Esophagus muscularis mucosa (tissue), 4 donors: ENCODE data around the gene VEPH1. TPM values are rescaled to one million over a fixed set of nuclear protein-coding genes. Genes with fewer than 3 reads are reported as not detected.

Experiments used
- DNase-seq: peaks from one replicate; pipeline ENCODE4 v3.0.0-alpha.2; 2017; ENCODE audit errors: extremely low spot score
- H3K27ac ChIP-seq, 4 donors: fragments of 200-600 bp; sonication (generic); replicated peaks in 1 of 4; 1 replicate in 3 of 4; 2 replicates in 1 of 4; pipeline ENCODE4 v1.5.1; 2016 to 2019; ENCODE audit warnings: mild to moderate bottlenecking in 1 of 4
- H3K27me3 ChIP-seq, 4 donors: fragments of 200-600 bp; sonication (generic); one replicate each; pipeline versions ENCODE4 v1.5.1 to v1.6.0; 2016 to 2019
- H3K36me3 ChIP-seq, 4 donors: fragments of 200-600 bp; sonication (generic); one replicate each; pipeline ENCODE4 v1.5.1; 2016 to 2019
- H3K4me1 ChIP-seq, 4 donors: fragments of 200-600 bp; sonication (generic); one replicate each; pipeline ENCODE4 v1.5.1; 2016 to 2019
- H3K4me3 ChIP-seq, 4 donors: fragments of 200-600 bp; sonication (generic); 1 replicate in 2 of 4; 2 replicates in 2 of 4; pipeline ENCODE4 v1.5.1; 2016 to 2019; ENCODE audit warnings: mild to moderate bottlenecking in 4 of 4, moderate library complexity in 1 of 4
- H3K9me3 ChIP-seq, 4 donors: fragments of 200-600 bp; sonication (generic); 1 replicate in 3 of 4; 2 replicates in 1 of 4; pipeline ENCODE4 v1.5.1; 2016 to 2019
- CTCF ChIP-seq, 3 experiments: fragments of 200-600 bp in 2 of 3; fragments of 450-650 bp in 1 of 3; sonication (generic) in 2 of 3; IDR thresholded peaks; one replicate each; pipeline ENCODE4 v1.5.1; 2017 to 2019; ENCODE audit warnings: antibody characterized with exemption in 3 of 3, mild to moderate bottlenecking in 2 of 3, moderate library complexity in 1 of 3
- EP300 ChIP-seq: sonication (generic); formaldehyde crosslinking; IDR thresholded peaks from one replicate; pipeline ENCODE4 v1.6.1; 2017; ENCODE audit warnings: antibody characterized with exemption
- POLR2A ChIP-seq: fragments of 450-650 bp; IDR thresholded peaks from one replicate; pipeline ENCODE4 v1.6.1; 2017; ENCODE audit warnings: antibody characterized with exemption, moderate library complexity, mild to moderate bottlenecking, low read depth
- POLR2AphosphoS5 ChIP-seq, 2 donors: sonication (generic); formaldehyde crosslinking; IDR thresholded peaks; one replicate each; pipeline ENCODE4 v1.6.1; 2017; ENCODE audit warnings: antibody characterized with exemption in 2 of 2
- WGBS: methylation state at CpG from one replicate; pipeline ENCODE4 v1.1.5; 2018; 5-methylcytosine and 5-hydroxymethylcytosine counted together
- intact Hi-C: fragments of 100-400 bp; cut with DNase I; formaldehyde crosslinking; loops from one replicate; pipeline ENCODE4 v1.15.1; 2023
- total RNA-seq, 4 donors: library from RNA; depleted of rRNA; stranded (reverse); fragments of >200 nt; gene quantifications; one replicate each; pipeline versions ENCODE4 v1.1.0 to v1.2.1, GENCODE V29; 2016

Gene VEPH1
- total RNA-seq, 4 donors from 2014 or later: 0.23 to 1.2 (median 0.52) TPM; not detected in 1

- 78% methylated on average over 4 of the region's 4 CpGs for WGBS
- H3K9me3 ChIP-seq: peaks cover 0 to 11% (median 0%) of the 10 kb centered on the region in 4 donors
- no peaks in the 10 kb centered on the region for H3K36me3 ChIP-seq
- no peak overlapping the region for H3K4me3 ChIP-seq
- no peaks in the 10 kb centered on the region for H3K27me3 ChIP-seq
- DNase-seq: no peak
- H3K4me1 ChIP-seq: no peaks in the 10 kb centered on the region
- no peak overlapping the region for H3K27ac ChIP-seq
- TF ChIP-seq CTCF (IDR thresholded peaks at IDR 0.05): no peak
- no peak for TF ChIP-seq POLR2AphosphoS5 (IDR thresholded peaks at IDR 0.05)
- TF ChIP-seq POLR2A: no peak
- no peak for TF ChIP-seq EP300
- intact Hi-C loops: no loop called here
Observed at GRCh38 chr3:157336252-157337009, 166.8 kb downstream of the VEPH1 start.

GRCh38 chr3:157335233-157336076, 167.8 kb downstream of the VEPH1 start:
- Histone ChIP-seq H3K4me1 (no peaks in the 10 kb centered on the region), H3K4me3 (no peak overlapping the region), H3K9me3 (peaks cover 0 to 8% (median 0%) of the 10 kb centered on the region in 4 donors), H3K36me3 (no peaks in the 10 kb centered on the region), H3K27me3 (no peaks in the 10 kb centered on the region), H3K27ac (no peak overlapping the region)
- WGBS: 82% methylated on average over 7 of the region's 7 CpGs
- intact Hi-C loops: no loop called here
- no peak for DNase-seq
- no peak for TF ChIP-seq POLR2AphosphoS5 (IDR thresholded peaks at IDR 0.05)
- no peak for TF ChIP-seq POLR2A
- TF ChIP-seq EP300: no peak
- no peak for TF ChIP-seq CTCF (IDR thresholded peaks at IDR 0.05)

- H3K27ac ChIP-seq: no peak overlapping the region
- no peak for DNase-seq
- H3K9me3 ChIP-seq: no peaks in the 10 kb centered on the region
- no peak overlapping the region for H3K4me3 ChIP-seq
- 61% methylated on average over 2 of the region's 2 CpGs for WGBS
- no peaks in the 10 kb centered on the region for H3K27me3 ChIP-seq
- no peaks in the 10 kb centered on the region for H3K36me3 ChIP-seq
- no peak for TF ChIP-seq POLR2A
- TF ChIP-seq CTCF (IDR thresholded peaks at IDR 0.05): no peak
- no peak for TF ChIP-seq EP300
- no peak for TF ChIP-seq POLR2AphosphoS5 (IDR thresholded peaks at IDR 0.05)
- intact Hi-C loops: no loop called here
- H3K4me1 ChIP-seq: no peaks in the 10 kb centered on the region
Observed at GRCh38 chr3:157333551-157333991, 169.6 kb downstream of the VEPH1 start.

GRCh38 chr3:157330206-157330605, 173.0 kb downstream of the VEPH1 start:
- Histone ChIP-seq H3K4me3 (no peak overlapping the region), H3K9me3 (no peaks in the 10 kb centered on the region), H3K36me3 (no peaks in the 10 kb centered on the region), H3K4me1 (no peaks in the 10 kb centered on the region), H3K27me3 (no peaks in the 10 kb centered on the region), H3K27ac (no peak overlapping the region)
- no peak for TF ChIP-seq CTCF (IDR thresholded peaks at IDR 0.05)
- no peak for TF ChIP-seq POLR2AphosphoS5 (IDR thresholded peaks at IDR 0.05)
- no peak for TF ChIP-seq EP300
- TF ChIP-seq POLR2A: no peak
- WGBS: 100% methylated on average over 1 of the region's 1 CpG
- intact Hi-C loops: no loop called here
- no peak for DNase-seq
